Fibroblast of the aortic adventitia (primary cell): ENCODE measurements around the gene TGM2. TPM values are rescaled to one million over a fixed set of nuclear protein-coding genes. Genes with fewer than 3 reads are reported as not detected.

Experiments used
- DNase-seq: peaks from one replicate; pipeline ENCODE4 v3.0.0-alpha.2; 2010; ENCODE audit warnings: low read depth
- H3K4me3 ChIP-seq: 2 replicates; pipeline ENCODE4 v1.5.1; 2011; ENCODE audit warnings: low read depth, mild to moderate bottlenecking, control low read depth, low read length, moderate library complexity
- total RNA-seq: library from RNA; depleted of rRNA; stranded (reverse); fragments of >200 nt; gene quantifications from 2 replicates; pipeline ENCODE4 v1.2.3, GENCODE V29; 2012; ENCODE audit warnings: low replicate concordance
- TF ChIP-seq, protein P1 (sequence below): IDR thresholded peaks from 2 replicates; pipeline ENCODE4 v1.5.1; 2011; ENCODE audit warnings: mild to moderate bottlenecking, low read length, control low read depth, inconsistent platforms; ENCODE audit not compliant: insufficient read depth

Gene TGM2
- total RNA-seq, 1 donor, result 117 TPM

DNA sequence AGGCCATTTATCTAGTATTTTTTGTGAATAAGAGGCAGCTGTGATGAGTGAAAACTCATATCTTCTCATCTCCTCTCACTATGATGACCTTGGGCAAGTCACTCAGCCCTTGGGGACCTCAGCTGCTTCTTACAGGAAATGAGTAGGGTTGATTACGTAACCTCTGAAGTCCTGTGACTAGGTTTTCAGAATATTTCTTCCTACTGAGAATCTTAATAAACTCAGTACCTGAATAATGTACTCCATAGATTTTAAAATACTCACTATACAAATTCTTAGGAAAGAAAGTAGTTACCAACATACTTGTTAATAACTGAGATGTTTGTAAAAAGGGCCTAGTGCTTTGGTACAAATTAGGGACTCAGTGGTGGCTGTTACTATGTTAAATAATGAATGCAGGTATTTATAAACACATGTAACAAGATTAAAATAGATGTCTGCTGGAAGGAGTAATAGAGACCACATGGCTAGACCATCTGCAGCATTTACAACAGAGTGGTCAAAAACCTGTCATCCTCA, 70.6 kb downstream of the TGM2 start:
- H3K4me3 ChIP-seq, result no peak overlapping the region
- TF ChIP-seq, protein P1, sequence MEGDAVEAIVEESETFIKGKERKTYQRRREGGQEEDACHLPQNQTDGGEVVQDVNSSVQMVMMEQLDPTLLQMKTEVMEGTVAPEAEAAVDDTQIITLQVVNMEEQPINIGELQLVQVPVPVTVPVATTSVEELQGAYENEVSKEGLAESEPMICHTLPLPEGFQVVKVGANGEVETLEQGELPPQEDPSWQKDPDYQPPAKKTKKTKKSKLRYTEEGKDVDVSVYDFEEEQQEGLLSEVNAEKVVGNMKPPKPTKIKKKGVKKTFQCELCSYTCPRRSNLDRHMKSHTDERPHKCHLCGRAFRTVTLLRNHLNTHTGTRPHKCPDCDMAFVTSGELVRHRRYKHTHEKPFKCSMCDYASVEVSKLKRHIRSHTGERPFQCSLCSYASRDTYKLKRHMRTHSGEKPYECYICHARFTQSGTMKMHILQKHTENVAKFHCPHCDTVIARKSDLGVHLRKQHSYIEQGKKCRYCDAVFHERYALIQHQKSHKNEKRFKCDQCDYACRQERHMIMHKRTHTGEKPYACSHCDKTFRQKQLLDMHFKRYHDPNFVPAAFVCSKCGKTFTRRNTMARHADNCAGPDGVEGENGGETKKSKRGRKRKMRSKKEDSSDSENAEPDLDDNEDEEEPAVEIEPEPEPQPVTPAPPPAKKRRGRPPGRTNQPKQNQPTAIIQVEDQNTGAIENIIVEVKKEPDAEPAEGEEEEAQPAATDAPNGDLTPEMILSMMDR, result no peak
- peak; percentile 72 for DNase-seq

GRCh38 chr20:38093641-38094077, 71.4 kb downstream of the TGM2 start:
- no peak for DNase-seq
- TF ChIP-seq, protein P1, result no peak

GRCh38 chr20:38092915-38093314, 72.2 kb downstream of the TGM2 start:
- H3K4me3 ChIP-seq, result no peak overlapping the region
- DNase-seq, result no peak
- TF ChIP-seq, protein P1, result no peak

More at GRCh38 chr20:38093641-38094077, 71.4 kb downstream of the TGM2 start:
- H3K4me3 ChIP-seq, result no peak overlapping the region

DNA sequence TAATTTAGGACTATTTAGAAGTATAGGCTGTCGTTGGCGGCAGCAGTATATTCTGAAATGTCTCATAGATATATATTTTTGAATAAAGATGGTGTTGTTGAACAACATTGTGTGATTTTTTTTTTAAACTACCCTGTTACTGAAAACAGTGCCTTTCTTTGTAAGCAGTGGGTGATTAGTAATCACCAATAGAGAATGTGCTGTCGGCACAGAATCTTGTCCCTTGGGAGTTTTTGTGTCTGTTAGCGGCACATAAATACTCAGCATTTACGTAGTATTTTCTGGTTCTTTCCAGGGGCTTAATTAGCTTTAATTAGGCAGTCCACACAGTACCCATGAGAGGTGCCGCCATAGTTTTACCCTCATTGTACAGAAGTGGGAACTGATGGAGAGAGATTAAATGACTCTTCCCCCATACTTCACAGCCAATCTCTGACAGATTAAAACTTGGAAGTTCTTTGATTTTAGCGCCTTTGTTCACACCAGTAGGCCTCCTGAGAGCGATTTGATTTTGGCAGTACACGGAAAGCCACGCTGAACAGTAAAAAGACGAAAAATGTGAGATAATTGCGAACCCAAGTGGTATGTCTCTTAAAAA, 72.7 kb downstream of the TGM2 start:
- no peak for DNase-seq
- TF ChIP-seq, protein P1, result no peak
- H3K4me3 ChIP-seq, result no peak overlapping the region

DNA sequence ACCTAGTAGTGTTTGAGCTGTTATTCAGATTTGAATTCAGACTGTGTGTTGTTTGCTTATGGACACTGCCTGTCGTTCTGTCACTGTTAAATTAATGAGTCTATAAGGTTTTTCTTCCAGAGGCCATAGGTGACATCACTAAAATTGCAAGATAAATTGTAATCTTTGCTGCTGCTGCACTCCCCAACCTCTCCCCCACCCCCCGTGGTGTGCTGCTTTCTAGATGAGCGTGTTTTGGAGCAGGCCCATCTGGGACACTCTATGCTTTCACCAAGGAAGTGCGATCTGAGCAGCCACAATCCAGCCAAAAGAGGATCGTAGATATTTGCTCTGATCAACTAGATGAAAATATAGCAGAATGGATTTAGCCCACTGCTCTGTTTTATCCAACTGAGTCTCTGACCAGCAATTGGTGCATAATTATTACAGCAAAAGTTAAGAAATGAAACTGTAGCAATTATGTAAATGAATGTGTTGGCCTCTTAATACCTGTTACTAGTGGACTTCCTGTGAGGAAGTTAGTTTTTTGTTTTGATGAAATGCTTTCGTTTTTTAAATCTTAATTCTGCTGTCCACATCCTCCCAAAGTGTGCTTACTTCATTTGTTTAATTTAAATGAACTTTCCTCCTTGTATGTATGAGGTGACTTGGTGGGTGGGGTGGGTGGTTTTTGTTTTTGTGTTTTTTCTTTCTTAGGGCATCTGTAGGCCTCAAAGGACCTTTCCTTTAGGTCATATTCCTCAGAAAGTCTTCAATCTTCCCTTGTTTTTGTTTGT, 73.4 kb downstream of the TGM2 start:
- no peak for DNase-seq
- no peak overlapping the region for H3K4me3 ChIP-seq
- TF ChIP-seq, protein P1, result no peak

DNA sequence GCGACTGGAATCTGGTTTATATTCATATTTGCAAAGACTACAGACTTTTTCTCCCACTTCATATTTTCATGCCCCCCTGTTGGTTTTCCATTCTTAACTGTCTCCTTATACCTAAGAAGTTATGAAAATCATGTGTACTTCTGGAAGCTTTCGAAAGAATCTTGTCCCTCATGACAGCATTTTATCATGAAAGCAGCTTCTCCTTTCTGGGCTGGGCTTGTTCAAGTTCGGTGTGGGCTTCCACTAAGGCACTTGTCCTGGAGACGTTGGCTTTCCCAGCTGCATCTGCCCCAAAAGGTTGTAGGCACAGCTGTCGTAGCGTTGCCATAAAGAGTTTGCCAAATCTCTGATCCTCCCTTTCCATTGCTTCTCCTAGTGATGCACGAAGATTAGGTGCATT, 75.0 kb downstream of the TGM2 start:
- no peak for DNase-seq
- TF ChIP-seq, protein P1, result no peak
- H3K4me3 ChIP-seq, result no peak overlapping the region
